Measurements from ENCODE around the gene HLTF. TPM values are rescaled to one million over a fixed set of nuclear protein-coding genes. Genes with fewer than 3 reads are reported as not detected.

Gene HLTF
- total RNA-seq, 4 donors from 2014 or later, result 13.7 to 17.0 (median 15.5) TPM

GRCh38 chr3:149101641-149102040 is 15.3 kb upstream of the HLTF start:
- TF ChIP-seq CTCF (IDR thresholded peaks at IDR 0.05; ENCODE audit: low read depth), result no peak

- no peak for TF ChIP-seq CTCF (IDR thresholded peaks at IDR 0.05; ENCODE audit: low read depth)
Measured at GRCh38 chr3:149101154-149101553, 14.8 kb upstream of the HLTF start.

DNA sequence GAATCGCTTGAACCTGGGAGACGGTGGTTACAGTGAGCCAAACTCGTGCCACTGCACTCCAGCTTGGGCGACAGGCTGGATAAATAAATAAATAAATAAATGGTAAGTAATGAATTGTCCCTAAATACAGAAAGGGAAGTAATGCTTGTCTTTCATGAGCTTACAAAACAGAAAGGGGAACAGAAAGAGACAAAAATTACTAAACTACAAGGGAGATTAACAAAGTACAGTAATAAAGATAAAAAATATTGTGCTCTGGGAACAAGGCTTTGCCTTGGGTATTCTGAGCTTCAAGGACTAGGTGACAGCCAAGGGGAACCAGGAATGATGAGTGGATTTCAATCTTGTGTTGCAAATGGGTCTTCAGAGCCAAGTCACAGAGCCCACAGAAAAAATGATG is 9.2 kb upstream of the HLTF start:
- no peak for TF ChIP-seq CTCF (IDR thresholded peaks at IDR 0.05; ENCODE audit: low read depth)

GRCh38 chr3:149091983-149092382 is 5.7 kb upstream of the HLTF start:
- no peak for TF ChIP-seq CTCF (IDR thresholded peaks at IDR 0.05; ENCODE audit: low read depth)

DNA sequence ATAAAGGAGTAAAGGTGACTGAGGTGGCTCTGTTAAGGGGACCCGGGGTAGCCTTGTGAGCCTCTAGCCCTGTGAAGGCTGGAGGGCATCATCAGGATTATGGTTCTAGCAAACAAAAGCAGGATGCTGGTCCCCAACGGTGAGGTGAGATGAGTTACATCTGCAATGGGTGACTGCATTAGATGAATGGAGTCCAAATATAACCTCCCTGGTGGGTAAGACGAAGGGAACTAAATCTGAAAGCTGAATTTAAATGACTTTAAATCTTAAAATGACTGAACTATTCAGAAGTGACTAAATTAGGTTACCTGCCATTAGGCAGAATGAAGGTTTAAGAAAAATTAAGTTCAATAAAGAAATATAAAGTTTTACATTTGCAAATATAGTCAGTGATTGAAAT is 4.6 kb upstream of the HLTF start:
- TF ChIP-seq CTCF (IDR thresholded peaks at IDR 0.05; ENCODE audit: low read depth), result no peak

- no peak for TF ChIP-seq CTCF (IDR thresholded peaks at IDR 0.05; ENCODE audit: low read depth)
Measured at GRCh38 chr3:149090461-149090860, 4.1 kb upstream of the HLTF start.

- no peak for TF ChIP-seq CTCF (IDR thresholded peaks at IDR 0.05; ENCODE audit: low read depth)
Measured at GRCh38 chr3:149089395-149089794, 3.1 kb upstream of the HLTF start.

Measured in subcutaneous adipose tissue (tissue), 4 donors.